ENCODE measurements around the gene PATJ.
"Not testable (repeated sequence)": the region's sequence is repeated elsewhere in the genome, so short reads cannot be mapped to it uniquely, and the experiment has no call there.

The PATJ gene

DNA sequence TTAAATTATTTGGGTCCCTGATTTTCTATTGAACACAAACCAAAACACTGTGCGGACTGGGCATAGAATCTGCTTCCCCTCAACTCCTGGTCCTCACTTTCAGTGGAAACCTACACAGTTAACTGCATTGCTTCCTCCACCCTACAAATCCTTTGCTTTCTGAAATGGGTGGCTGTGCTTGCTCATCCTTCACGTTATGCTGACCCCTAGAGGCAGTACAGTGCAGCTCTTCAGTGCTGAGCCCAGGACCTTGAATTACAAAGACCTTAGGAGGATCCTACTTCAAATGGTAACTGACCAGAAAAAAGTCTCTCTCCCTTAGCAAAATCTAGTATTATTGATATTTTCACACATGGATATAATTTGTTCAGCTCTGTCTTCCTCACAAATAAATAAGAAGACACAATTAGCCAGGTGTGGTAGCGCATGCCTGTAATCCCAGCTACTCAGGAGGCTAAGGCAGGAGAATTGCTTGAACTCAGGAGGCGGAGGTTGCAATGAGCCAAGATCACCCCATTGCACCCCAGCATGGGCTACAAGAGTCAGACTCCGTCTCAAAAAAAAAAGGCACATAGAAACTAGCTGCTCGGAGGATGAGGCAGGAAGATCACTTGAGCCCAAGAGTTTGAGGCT, 388.9 kb downstream of the PATJ start:
- Histone ChIP-seq H3K4me1 (ENCODE audit: control insufficient read depth, insufficient read depth, low read length) (no peaks in the 10 kb centered on the region), H3K27me3 (ENCODE audit: control insufficient read depth, insufficient read depth, low read length) (no peaks in the 10 kb centered on the region)

DNA sequence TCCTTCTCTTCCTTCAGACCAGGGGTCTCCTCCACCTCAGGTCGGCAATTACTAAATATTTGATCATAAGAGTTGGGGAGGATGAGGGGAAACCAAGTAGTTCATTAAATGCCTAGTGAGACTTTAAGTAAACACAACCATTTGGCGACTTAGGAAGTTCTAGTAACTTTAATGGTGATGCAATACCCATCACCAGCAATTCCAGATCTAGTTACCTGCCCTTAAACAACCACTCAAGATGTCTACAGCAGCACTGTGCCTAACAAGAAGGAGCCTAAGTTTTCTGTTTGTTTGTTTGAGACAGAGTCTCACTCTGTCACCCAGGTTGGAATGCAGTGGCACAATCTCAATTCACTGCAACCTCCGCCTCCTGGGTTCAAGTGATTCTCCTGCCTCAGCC, 395.7 kb downstream of the PATJ start:
- Histone ChIP-seq H3K4me1 (ENCODE audit: control insufficient read depth, insufficient read depth, low read length) (peaks cover 11% of the 10 kb centered on the region), H3K9ac (ENCODE audit: low read depth, low read length) (no peak overlapping the region), H3K27me3 (ENCODE audit: control insufficient read depth, insufficient read depth, low read length) (no peaks in the 10 kb centered on the region), H3K4me3 (ENCODE audit: low read depth, low read length) (no peak overlapping the region), H3K36me3 (ENCODE audit: control insufficient read depth, insufficient read depth, low read length) (no peaks in the 10 kb centered on the region), H3K9me3 (ENCODE audit: control insufficient read depth, insufficient read depth, low read length) (no peaks in the 10 kb centered on the region)

More for the DNA sequence above, 388.9 kb downstream of the PATJ start:
- H3K4me3 ChIP-seq (ENCODE audit: low read depth, low read length) = no peak overlapping the region
- no peak overlapping the region for H3K9ac ChIP-seq (ENCODE audit: low read depth, low read length)
- no peaks in the 10 kb centered on the region for H3K9me3 ChIP-seq (ENCODE audit: control insufficient read depth, insufficient read depth, low read length)
- no peaks in the 10 kb centered on the region for H3K36me3 ChIP-seq (ENCODE audit: control insufficient read depth, insufficient read depth, low read length)

DNA sequence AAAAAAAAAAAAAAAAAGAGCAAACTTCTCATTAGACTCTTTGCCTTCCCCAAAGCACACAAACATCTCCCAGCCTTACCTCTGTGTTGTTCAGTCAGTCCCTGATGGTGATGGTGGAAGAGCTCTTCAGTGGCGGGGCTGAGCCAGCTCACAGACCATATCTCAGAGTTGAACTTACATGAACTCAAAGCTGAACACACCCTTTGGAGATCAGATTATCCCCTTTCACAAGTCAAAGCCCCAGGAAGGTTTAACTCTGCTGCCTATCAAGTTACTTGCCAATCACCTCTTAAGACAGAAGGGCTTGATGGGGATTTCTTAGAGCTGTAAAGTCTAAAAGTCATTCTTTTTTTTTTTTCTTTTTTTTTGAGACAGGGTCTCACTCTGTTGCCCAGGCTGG, 397.1 kb downstream of the PATJ start:
- Histone ChIP-seq H3K27me3 (ENCODE audit: control insufficient read depth, insufficient read depth, low read length) (no peaks in the 10 kb centered on the region), H3K4me3 (ENCODE audit: low read depth, low read length) (no peak overlapping the region), H3K4me1 (ENCODE audit: control insufficient read depth, insufficient read depth, low read length) (peaks cover 11% of the 10 kb centered on the region)

DNA sequence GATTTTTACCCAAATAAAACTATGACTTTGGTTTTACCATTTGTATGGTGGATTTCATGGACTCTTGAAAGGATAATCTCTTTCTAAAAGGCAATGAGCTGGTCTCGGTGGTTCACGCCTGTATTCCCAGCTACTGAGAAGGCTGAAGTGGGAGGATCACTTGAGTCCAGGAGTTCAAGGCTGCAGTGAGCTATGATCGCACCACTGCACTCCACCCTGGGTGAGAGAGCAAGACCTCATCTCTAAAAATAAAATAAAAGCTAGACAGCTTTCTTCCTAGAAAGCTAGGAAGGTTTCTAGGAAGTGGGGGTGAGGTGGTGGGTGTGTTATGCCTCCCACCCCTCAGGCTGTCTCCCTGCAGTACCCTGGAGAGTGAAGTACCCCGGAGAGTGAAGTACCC, 398.4 kb downstream of the PATJ start:
- Histone ChIP-seq H3K9ac (ENCODE audit: low read depth, low read length) (no peak overlapping the region), H3K4me1 (ENCODE audit: control insufficient read depth, insufficient read depth, low read length) (peaks cover 11% of the 10 kb centered on the region), H3K27me3 (ENCODE audit: control insufficient read depth, insufficient read depth, low read length) (no peaks in the 10 kb centered on the region), H3K36me3 (ENCODE audit: control insufficient read depth, insufficient read depth, low read length) (no peaks in the 10 kb centered on the region), H3K9me3 (ENCODE audit: control insufficient read depth, insufficient read depth, low read length) (no peaks in the 10 kb centered on the region), H3K4me3 (ENCODE audit: low read depth, low read length) (no peak overlapping the region)

More for the DNA sequence above, 397.1 kb downstream of the PATJ start:
- Histone ChIP-seq H3K9me3 (ENCODE audit: control insufficient read depth, insufficient read depth, low read length) (no peaks in the 10 kb centered on the region), H3K36me3 (ENCODE audit: control insufficient read depth, insufficient read depth, low read length) (no peaks in the 10 kb centered on the region), H3K9ac (ENCODE audit: low read depth, low read length) (no peak overlapping the region)

DNA sequence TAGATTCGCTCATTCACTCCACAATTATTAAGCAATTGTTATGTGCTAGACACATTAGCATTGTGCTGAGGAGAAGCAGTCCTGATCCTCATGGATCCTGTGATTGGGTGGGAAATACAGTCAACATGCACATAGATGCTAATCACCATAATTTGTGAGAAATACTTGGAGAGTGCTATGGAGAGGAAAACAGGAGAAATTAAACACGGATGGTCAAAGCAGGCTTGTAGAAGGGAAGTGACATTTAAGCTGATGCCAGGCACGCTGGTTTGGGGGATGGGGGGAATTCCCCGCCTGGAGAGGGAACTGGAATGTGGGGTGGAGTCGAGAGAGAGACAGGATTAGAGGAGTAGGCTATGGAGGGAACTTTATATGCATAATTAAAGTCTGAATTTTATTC, 400.2 kb downstream of the PATJ start:
- Histone ChIP-seq H3K9ac (ENCODE audit: low read depth, low read length) (no peak overlapping the region), H3K4me3 (ENCODE audit: low read depth, low read length) (no peak overlapping the region), H3K4me1 (ENCODE audit: control insufficient read depth, insufficient read depth, low read length) (peaks cover 11% of the 10 kb centered on the region), H3K9me3 (ENCODE audit: control insufficient read depth, insufficient read depth, low read length) (no peaks in the 10 kb centered on the region), H3K36me3 (ENCODE audit: control insufficient read depth, insufficient read depth, low read length) (no peaks in the 10 kb centered on the region), H3K27me3 (ENCODE audit: control insufficient read depth, insufficient read depth, low read length) (no peaks in the 10 kb centered on the region)

DNA sequence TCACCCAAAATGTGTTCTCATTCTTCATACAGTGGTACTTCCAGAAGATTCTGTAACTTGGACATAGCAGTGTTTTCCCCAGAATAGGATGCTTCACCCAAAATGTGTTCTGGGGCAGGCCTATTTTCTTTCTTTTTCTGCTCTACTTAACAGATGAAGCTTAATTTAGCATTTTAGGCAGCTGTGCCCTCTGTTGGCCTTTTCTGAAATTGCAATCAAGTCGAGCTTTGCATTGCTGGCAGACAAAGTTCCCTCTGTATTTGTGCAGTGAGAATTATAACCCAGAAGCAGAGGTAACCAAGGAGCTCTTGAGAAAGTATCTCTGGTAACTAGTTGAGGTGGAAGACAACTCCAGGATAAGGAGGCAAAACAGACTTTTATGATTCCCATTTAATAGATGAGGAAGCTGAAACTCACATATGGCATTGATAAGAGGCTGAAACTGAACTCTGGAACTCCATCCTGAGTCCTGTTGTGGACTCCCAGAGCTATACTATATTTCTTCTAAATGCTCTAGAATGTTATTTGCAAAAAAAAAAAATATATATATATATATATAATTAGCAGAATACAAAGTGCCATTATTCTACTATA, 402.1 kb downstream of the PATJ start:
- Histone ChIP-seq H3K4me1 (ENCODE audit: control insufficient read depth, insufficient read depth, low read length) (peaks cover 11% of the 10 kb centered on the region), H3K9me3 (ENCODE audit: control insufficient read depth, insufficient read depth, low read length) (no peaks in the 10 kb centered on the region), H3K9ac (ENCODE audit: low read depth, low read length) (no peak overlapping the region), H3K4me3 (ENCODE audit: low read depth, low read length) (no peak overlapping the region), H3K27me3 (ENCODE audit: control insufficient read depth, insufficient read depth, low read length) (no peaks in the 10 kb centered on the region), H3K36me3 (ENCODE audit: control insufficient read depth, insufficient read depth, low read length) (no peaks in the 10 kb centered on the region)

DNA sequence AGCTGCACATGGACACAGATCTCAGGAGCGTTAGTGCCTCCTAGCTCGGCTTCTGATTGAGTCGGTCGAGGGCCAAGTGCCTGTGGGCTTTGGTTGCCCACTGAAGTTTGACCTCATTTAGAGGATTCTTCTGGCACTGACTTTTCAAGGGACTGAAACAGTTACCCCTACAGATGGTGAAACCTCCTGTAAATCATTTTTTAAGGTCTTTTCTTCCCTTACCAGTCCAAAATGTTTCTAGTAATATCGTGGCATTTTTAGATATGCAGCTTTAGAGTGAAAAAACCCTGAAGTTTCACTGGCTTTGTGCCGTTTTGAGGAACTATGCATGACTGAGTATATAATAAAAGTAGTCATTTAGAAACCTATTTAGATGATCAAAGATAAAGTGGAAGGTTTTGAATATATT, 417.7 kb downstream of the PATJ start:
- Histone ChIP-seq H3K36me3 (ENCODE audit: control insufficient read depth, insufficient read depth, low read length) (no peaks in the 10 kb centered on the region), H3K9me3 (ENCODE audit: control insufficient read depth, insufficient read depth, low read length) (no peaks in the 10 kb centered on the region), H3K4me1 (ENCODE audit: control insufficient read depth, insufficient read depth, low read length) (no peaks in the 10 kb centered on the region), H3K9ac (ENCODE audit: low read depth, low read length) (no peak overlapping the region), H3K27me3 (ENCODE audit: control insufficient read depth, insufficient read depth, low read length) (no peaks in the 10 kb centered on the region), H3K4me3 (ENCODE audit: low read depth, low read length) (no peak overlapping the region)

DNA sequence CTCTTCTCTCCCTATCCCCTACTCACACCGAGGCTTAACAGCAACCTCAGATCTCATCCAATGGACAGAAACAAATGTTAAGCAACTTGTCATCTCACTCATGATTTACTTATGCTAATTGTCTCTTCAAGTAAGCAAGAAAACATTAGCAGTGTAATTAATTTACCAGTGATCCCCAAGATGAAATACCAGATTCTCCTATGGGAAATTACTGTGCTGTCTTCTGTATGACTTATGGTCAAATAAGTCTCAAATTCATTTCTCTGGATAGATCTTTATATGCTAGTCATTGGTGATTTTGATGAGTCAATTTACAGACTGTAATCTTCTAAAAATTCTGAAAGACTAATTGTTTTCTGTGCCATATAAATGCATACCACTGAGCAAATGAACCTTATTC, 419.4 kb downstream of the PATJ start:
- H3K4me1 ChIP-seq (ENCODE audit: control insufficient read depth, insufficient read depth, low read length) = no peaks in the 10 kb centered on the region
- H3K36me3 ChIP-seq (ENCODE audit: control insufficient read depth, insufficient read depth, low read length) = no peaks in the 10 kb centered on the region
- no peak overlapping the region for H3K9ac ChIP-seq (ENCODE audit: low read depth, low read length)
- H3K4me3 ChIP-seq (ENCODE audit: low read depth, low read length) = no peak overlapping the region
- no peaks in the 10 kb centered on the region for H3K9me3 ChIP-seq (ENCODE audit: control insufficient read depth, insufficient read depth, low read length)
- no peaks in the 10 kb centered on the region for H3K27me3 ChIP-seq (ENCODE audit: control insufficient read depth, insufficient read depth, low read length)

DNA sequence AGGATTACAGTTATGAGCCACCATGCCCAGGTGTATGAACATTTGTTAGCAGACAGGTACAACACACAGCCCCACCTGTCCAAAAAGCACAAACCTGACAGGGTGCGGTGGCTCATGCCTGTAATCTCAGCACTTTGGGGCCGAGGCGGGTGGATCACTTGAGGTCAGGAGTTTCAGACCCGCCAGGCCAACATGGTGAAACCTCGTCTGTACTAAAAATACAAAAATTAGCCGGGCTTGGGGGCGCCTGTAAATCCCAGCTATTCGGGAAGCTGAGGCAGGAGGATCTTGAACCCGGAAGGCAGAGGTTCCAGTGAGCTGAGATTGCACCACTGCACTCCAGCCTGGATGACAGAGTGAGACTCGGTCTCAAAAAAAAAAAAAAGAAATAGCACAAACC, 428.1 kb downstream of the PATJ start:
- not testable (repeated sequence) for H3K36me3 ChIP-seq (ENCODE audit: control insufficient read depth, insufficient read depth, low read length); H3K9me3 ChIP-seq (ENCODE audit: control insufficient read depth, insufficient read depth, low read length); H3K4me1 ChIP-seq (ENCODE audit: control insufficient read depth, insufficient read depth, low read length); H3K27me3 ChIP-seq (ENCODE audit: control insufficient read depth, insufficient read depth, low read length); H3K9ac ChIP-seq (ENCODE audit: low read depth, low read length); H3K4me3 ChIP-seq (ENCODE audit: low read depth, low read length)

DNA sequence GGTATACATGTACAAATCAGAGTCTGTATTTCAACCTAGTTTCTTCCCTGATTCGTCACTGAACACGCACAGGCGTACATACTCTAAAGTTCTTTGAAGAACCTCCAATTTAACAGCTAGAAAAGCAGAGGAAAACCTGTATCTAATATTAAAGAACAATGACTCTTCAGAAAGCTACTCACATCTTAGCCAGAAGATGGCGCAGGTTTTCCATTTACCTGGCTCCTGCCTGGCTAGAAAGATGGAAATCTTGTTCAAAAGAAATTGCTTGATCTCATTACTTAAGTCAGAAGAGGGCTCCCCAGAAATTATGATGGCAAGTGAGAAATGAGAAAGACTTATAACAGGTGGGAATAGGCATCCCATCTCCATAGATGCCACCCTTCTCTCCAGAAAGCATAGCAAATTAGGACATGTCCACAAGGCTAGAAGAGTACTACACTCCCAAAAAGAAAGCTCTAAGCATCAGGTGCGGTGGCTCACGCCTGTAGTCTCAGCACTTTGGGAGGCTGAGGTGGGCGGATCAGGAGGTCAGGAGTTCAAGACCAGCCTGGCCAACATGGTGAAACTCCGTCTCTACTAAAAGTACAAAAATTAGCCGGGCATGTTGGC, 433.4 kb downstream of the PATJ start:
- Histone ChIP-seq H3K36me3 (ENCODE audit: control insufficient read depth, insufficient read depth, low read length) (no peaks in the 10 kb centered on the region), H3K4me1 (ENCODE audit: control insufficient read depth, insufficient read depth, low read length) (peaks cover 12% of the 10 kb centered on the region), H3K9ac (ENCODE audit: low read depth, low read length) (no peak overlapping the region), H3K27me3 (ENCODE audit: control insufficient read depth, insufficient read depth, low read length) (no peaks in the 10 kb centered on the region), H3K4me3 (ENCODE audit: low read depth, low read length) (no peak overlapping the region), H3K9me3 (ENCODE audit: control insufficient read depth, insufficient read depth, low read length) (no peaks in the 10 kb centered on the region)

DNA sequence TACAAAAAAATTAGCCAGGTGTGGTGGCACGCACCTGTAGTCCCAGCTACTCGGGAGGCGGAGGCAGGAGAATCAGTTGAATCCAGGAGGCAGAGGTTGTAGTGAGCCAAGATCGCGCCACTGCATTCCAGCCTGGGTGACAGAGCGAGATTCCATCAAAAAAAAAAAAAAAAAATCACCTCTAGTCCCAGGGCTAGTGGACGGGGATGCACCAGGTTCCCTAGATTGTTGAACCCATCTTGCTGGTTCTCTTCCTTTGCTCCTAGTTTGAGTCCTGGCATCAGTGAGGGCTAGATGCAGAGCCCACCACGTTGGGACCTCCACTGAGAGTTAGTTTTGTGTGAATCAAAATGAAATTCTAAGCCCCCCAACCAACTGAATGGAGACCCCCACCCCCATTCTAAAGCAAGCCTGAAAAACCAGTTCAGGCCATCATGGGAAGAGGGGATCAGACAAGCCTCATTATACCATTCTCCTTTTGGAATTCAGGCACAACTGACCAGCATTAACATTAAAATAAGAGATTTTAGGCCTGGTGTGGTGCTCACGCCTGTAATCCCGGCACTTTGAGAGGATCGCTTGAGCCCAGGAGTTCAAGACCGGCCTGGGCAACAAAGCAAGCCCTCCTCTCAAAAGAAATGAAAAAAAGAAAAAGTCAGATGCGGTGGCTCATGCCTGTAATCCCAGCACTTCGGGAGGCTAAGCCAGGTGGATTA, 434.5 kb downstream of the PATJ start:
- Histone ChIP-seq H3K9ac (ENCODE audit: low read depth, low read length) (no peak overlapping the region), H3K9me3 (ENCODE audit: control insufficient read depth, insufficient read depth, low read length) (no peaks in the 10 kb centered on the region), H3K27me3 (ENCODE audit: control insufficient read depth, insufficient read depth, low read length) (no peaks in the 10 kb centered on the region), H3K36me3 (ENCODE audit: control insufficient read depth, insufficient read depth, low read length) (no peaks in the 10 kb centered on the region), H3K4me1 (ENCODE audit: control insufficient read depth, insufficient read depth, low read length) (peaks cover 19% of the 10 kb centered on the region), H3K4me3 (ENCODE audit: low read depth, low read length) (no peak overlapping the region)

DNA sequence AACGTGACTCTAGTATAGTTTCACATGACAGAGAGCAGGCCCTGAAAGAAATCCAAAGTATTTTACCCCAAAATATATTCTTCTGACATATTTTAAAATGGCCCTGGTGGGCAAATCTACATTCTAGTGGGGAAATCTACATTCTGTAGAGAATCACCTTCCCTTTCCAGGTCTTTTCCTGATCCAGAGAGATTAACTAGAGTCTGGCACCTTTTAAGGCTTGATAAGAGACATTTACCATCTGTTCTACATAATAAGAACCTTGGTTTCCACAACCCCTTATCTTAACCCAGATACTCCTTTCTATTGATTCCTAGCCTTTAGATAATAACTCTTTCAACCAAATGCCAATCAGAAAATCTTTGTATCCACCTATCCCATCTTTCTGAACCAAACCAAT, 435.3 kb downstream of the PATJ start:
- H3K9me3 ChIP-seq (ENCODE audit: control insufficient read depth, insufficient read depth, low read length) = no peaks in the 10 kb centered on the region
- peaks cover 26% of the 10 kb centered on the region for H3K4me1 ChIP-seq (ENCODE audit: control insufficient read depth, insufficient read depth, low read length)
- no peaks in the 10 kb centered on the region for H3K27me3 ChIP-seq (ENCODE audit: control insufficient read depth, insufficient read depth, low read length)
- H3K4me3 ChIP-seq (ENCODE audit: low read depth, low read length) = no peak overlapping the region
- no peaks in the 10 kb centered on the region for H3K36me3 ChIP-seq (ENCODE audit: control insufficient read depth, insufficient read depth, low read length)
- no peak overlapping the region for H3K9ac ChIP-seq (ENCODE audit: low read depth, low read length)
